ENCODE measurements around the gene MT1G. TPM values are rescaled to one million over a fixed set of nuclear protein-coding genes. Genes with fewer than 3 reads are reported as not detected.

The MT1G gene
- total and polyA plus RNA-seq, 7 experiments from 2014 or later = 1.2 to 36.1 TPM; not detected in 5

DNA sequence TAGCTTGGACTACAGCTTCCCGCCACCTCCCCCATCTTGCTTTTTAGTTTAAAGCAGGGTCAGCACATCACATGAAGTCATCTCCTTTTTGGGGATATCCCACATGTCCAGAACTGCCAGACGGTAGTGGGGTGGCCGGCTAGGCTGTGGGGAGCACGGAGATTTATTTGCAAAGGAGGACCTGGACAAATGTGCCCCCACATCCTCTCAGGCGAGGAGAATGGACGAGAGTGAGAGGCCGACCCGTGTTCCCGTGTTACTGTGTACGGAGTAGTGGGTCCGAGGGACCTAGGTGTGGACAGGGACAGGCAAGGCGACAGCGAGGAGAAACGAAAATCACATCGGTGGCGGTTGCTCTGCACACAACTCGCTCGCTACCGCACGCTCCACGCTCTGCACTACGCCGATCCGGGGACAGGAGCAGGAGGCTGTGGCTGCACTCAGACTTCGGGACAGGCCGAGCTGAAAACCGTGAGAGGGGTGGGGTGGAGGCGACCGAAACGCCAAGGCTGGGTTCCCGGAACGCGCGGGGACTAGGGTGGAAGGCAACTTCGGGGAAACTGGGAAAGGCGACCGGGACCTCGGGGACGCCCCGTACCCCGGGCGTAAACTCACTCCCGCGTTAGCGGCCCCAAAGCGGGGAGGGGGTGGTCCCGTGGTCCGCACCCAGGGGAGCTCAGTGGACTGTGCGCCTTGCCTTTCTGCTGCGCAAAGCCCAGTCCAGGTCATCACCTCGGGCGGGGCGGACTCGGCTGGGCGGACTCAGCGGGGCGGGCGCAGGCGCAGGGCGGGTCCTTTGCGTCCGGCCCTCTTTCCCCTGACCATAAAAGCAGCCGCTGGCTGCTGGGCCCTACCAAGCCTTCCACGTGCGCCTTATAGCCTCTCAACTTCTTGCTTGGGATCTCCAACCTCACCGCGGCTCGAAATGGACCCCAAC lies 29.8 kb downstream of the MT1G start, which contains the start of gene MT1A:
MT1A (plus strand) TSS at position 853 of the 937 bp plus-strand sequence; CDS start at position 926, 73 bp downstream.
- H3K27ac Mint-ChIP-seq = no peak within 1 kb of the TSS

DNA sequence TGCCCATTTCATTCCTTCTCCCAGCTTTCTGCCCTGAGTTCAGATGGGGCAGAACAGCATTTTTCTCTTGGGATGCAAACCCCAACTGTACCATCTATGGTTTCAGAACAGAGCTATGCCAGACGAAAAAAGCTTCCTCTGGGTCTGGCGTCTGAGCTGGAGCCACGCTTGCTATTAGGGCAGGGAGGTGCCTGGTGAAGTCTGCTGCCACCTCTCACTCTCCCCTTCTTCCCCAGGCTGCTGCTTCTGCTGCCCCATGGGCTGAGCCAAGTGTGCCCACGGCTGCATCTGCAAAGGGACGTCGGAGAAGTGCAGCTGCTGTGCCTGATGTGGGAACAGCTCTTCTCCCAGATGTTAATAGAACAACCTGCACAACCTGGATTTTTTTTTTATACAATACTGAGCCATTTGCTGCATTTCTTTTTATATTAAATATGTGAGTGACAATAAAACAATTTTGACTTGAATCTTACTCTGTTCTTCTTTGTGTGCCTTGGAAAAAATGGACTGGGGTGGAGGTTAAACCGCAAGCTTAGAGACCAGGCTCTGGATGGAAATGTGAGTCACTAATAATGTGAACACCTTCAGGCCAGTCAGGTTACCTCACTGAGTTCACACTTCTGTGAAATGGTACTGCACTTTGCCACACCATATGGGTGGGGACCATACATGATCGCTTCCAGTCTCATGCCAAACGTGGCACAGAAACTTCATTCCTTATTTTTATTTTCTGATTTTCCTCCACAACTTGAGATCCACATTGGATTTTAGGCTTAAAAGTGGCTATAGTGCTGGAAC lies 31.1 kb downstream of the MT1G start:
- Mint-ChIP-seq H3K27ac (no peak overlapping the region), H3K27me3 (peaks cover 79 to 92% (median 85%) of the 10 kb centered on the region in 5 donors)

More for the DNA sequence above, 29.8 kb downstream of the MT1G start, which contains the start of gene MT1A:
- peaks cover 0 to 2% (median 0%) of the 10 kb centered on the region in 5 donors for H3K36me3 Mint-ChIP-seq
- CTCF ChIA-PET = interaction anchor here (1.3 kb wide), 1 partner anchor 8 kb away, joined by 4 read pairs; no protein-coding TSS in a partner anchor
- peaks cover 0 to 6% (median 0%) of the 10 kb centered on the region in 11 donors for H3K9me3 Mint-ChIP-seq
- H3K4me3 Mint-ChIP-seq = peak within 1 kb of the TSS in 7 of 10 donors; percentile 42 to 86 (median 54)
- H3K27me3 Mint-ChIP-seq = peaks cover 71 to 94% (median 75%) of the 10 kb centered on the region in 5 donors
- POLR2A ChIA-PET = interaction anchor here (0.9 kb wide), 1 partner anchor 11 kb away, joined by 4 read pairs; no protein-coding TSS in a partner anchor
- Histone ChIP-seq H3K27ac (ENCODE audit: low read depth, low read length) (no peak within 1 kb of the TSS), H3K4me1 (ENCODE audit: control insufficient read depth in 2 of 2, insufficient read depth in 2 of 2, low read length in 2 of 2) (peaks cover 0 to 14% of the 10 kb centered on the region in 2 donors), H3K36me3 (ENCODE audit: control insufficient read depth in 2 of 3, insufficient read depth in 3 of 3, low read length in 3 of 3) (no peaks in the 10 kb centered on the region), H3K4me3 (ENCODE audit: low read length) (no peak within 1 kb of the TSS), H3K9me3 (ENCODE audit: control insufficient read depth in 2 of 3, low read length in 3 of 3) (no peaks in the 10 kb centered on the region), H3K27me3 (ENCODE audit: control insufficient read depth in 2 of 2, insufficient read depth in 2 of 2, low read length in 2 of 2) (peaks cover 7 to 23% of the 10 kb centered on the region in 2 donors)
- H3K4me1 Mint-ChIP-seq = peaks cover 22 to 50% (median 34%) of the 10 kb centered on the region in 7 donors
- ATAC-seq (no peak), DNase-seq (peak in 1 of 9 donors; percentile 42)
- intact Hi-C loops (cut with micrococcal nuclease) = no loop called here

DNA sequence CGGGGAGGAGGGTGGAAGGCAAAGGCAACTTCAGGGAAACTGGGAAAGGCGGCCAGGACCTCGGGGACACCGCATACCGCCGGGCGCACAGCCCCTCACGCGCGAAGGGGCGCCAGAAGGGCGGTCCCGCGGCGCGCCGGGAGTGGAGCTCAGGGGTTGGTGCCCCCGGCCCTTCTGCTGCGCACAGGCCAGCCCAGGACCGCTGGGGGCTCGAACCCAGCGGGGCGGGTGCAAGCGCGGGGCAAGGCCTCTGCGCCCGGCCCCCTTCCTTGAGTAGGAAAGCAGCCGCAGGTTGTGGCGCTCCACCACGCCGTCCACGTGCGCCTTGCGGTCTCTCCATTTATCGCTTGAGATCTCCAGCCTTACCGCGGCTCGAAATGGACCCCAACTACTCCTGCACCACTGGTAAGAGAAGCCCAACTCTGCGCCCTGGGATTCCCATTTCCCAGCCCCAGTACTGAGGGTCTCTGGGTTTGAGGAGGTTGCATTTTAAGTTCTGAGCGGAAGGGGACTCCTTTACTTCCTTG lies 32.4 kb downstream of the MT1G start:
- intact Hi-C loops (cut with micrococcal nuclease) = no loop called here
- H3K27me3 Mint-ChIP-seq = peaks cover 83 to 94% (median 89%) of the 10 kb centered on the region in 5 donors
- Histone ChIP-seq H3K4me3 (ENCODE audit: low read length) (no peak overlapping the region), H3K27ac (ENCODE audit: low read depth, low read length) (no peak overlapping the region), H3K4me1 (ENCODE audit: control insufficient read depth in 2 of 2, insufficient read depth in 2 of 2, low read length in 2 of 2) (peaks cover 4 to 10% of the 10 kb centered on the region in 2 donors), H3K9me3 (ENCODE audit: control insufficient read depth in 2 of 3, low read length in 3 of 3) (no peaks in the 10 kb centered on the region), H3K36me3 (ENCODE audit: control insufficient read depth in 2 of 3, insufficient read depth in 3 of 3, low read length in 3 of 3) (no peaks in the 10 kb centered on the region), H3K27me3 (ENCODE audit: control insufficient read depth in 2 of 2, insufficient read depth in 2 of 2, low read length in 2 of 2) (peaks cover 7 to 38% of the 10 kb centered on the region in 2 donors)
- H3K36me3 Mint-ChIP-seq = peaks cover 0 to 4% (median 0%) of the 10 kb centered on the region in 5 donors
- DNase-seq = no peak
- ATAC-seq = no peak
- no peak overlapping the region for H3K27ac Mint-ChIP-seq
- H3K9me3 Mint-ChIP-seq = peaks cover 0 to 4% (median 0%) of the 10 kb centered on the region in 11 donors
- ChIA-PET CTCF (interaction anchor here (0.9 to 1.6 kb wide), 2 partner anchors 11 to 27 kb away, joined by 3 read pairs; no protein-coding TSS in a partner anchor), POLR2A (no interaction called here)
- peak overlapping the region; percentile 48 to 83 (median 70) for H3K4me3 Mint-ChIP-seq
- H3K4me1 Mint-ChIP-seq = peaks cover 20 to 48% (median 28%) of the 10 kb centered on the region in 7 donors

More for the DNA sequence above, 31.1 kb downstream of the MT1G start:
- peaks cover 4 to 10% of the 10 kb centered on the region in 2 donors for H3K4me1 ChIP-seq (ENCODE audit: control insufficient read depth in 2 of 2, insufficient read depth in 2 of 2, low read length in 2 of 2)
- no peaks in the 10 kb centered on the region for H3K36me3 ChIP-seq (ENCODE audit: control insufficient read depth in 2 of 3, insufficient read depth in 3 of 3, low read length in 3 of 3)
- H3K27me3 ChIP-seq (ENCODE audit: control insufficient read depth in 2 of 2, insufficient read depth in 2 of 2, low read length in 2 of 2) = peaks cover 7 to 35% of the 10 kb centered on the region in 2 donors
- H3K4me3 ChIP-seq (ENCODE audit: low read length) = no peak overlapping the region
- H3K9me3 Mint-ChIP-seq = peaks cover 0 to 6% (median 0%) of the 10 kb centered on the region in 11 donors
- peak overlapping the region in 1 of 10 donors; percentile 57 for H3K4me3 Mint-ChIP-seq
- H3K27ac ChIP-seq (ENCODE audit: low read depth, low read length) = no peak overlapping the region
- POLR2A ChIA-PET = interaction anchor here (1.1 kb wide), 1 partner anchor 28 kb away, joined by 3 read pairs; the partner anchor contains the start of gene MT2A
- DNase-seq (no peak), ATAC-seq (no peak)
- H3K36me3 Mint-ChIP-seq = peaks cover 0 to 2% (median 0%) of the 10 kb centered on the region in 5 donors
- peaks cover 18 to 43% (median 29%) of the 10 kb centered on the region in 7 donors for H3K4me1 Mint-ChIP-seq
- CTCF ChIA-PET = interaction anchor here (0.6 to 1.3 kb wide), 3 partner anchors 9 to 142 kb away, joined by 3 to 4 read pairs (median 3); no protein-coding TSS in a partner anchor
- no peaks in the 10 kb centered on the region for H3K9me3 ChIP-seq (ENCODE audit: control insufficient read depth in 2 of 3, low read length in 3 of 3)
- intact Hi-C loops (cut with micrococcal nuclease) = no loop called here

DNA sequence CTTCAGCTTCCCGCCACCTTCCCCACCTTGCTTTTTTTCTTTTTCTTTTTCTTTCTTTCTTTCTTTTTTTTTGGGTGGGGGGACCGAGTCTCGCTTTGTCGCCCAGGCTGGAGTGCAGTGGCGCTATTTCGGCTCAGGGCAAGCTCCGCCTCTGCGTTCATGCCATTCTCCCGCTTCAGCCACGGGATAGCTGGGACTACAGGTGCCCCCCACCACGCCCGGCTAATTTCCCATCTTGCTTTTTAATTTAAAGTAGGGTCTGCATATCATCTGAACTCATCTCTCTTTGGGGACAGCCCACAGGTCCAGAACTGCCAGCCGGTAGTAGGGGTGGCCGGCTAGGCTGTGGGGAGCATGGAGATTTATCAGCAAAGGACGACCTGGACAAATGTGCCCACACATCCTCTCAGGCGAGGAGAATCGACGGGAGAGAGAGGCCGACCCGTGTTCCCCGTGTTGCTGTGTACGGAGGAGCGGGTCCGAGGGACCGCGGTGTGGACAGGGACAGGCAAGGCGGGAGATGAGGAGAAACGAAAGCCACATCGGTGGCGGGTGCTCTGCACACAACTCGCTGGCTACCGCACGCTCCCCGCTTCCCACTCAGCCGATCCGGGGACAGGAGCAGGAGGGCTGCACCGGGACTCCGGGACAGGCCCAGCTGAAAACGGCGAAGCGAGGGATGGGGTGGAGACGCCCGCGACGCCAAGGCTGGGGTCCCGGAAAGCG lies 33.0 kb downstream of the MT1G start:
- CTCF ChIA-PET = interaction anchor here (0.7 to 1.6 kb wide), 3 partner anchors 11 to 156 kb away, joined by 3 read pairs; no protein-coding TSS in a partner anchor
- Mint-ChIP-seq H3K4me1 (peaks cover 20 to 50% (median 28%) of the 10 kb centered on the region in 7 donors), H3K9me3 (peaks cover 0 to 4% (median 0%) of the 10 kb centered on the region in 11 donors), H3K27ac (no peak overlapping the region), H3K36me3 (peaks cover 0 to 4% (median 0%) of the 10 kb centered on the region in 5 donors), H3K4me3 (peak overlapping the region; percentile 39 to 83 (median 73)), H3K27me3 (peaks cover 82 to 91% (median 85%) of the 10 kb centered on the region in 5 donors)
- Histone ChIP-seq H3K4me3 (ENCODE audit: low read length) (no peak overlapping the region), H3K4me1 (ENCODE audit: control insufficient read depth in 2 of 2, insufficient read depth in 2 of 2, low read length in 2 of 2) (peaks cover 4 to 10% of the 10 kb centered on the region in 2 donors), H3K27ac (ENCODE audit: low read depth, low read length) (no peak overlapping the region), H3K9me3 (ENCODE audit: control insufficient read depth in 2 of 3, low read length in 3 of 3) (no peaks in the 10 kb centered on the region), H3K36me3 (ENCODE audit: control insufficient read depth in 2 of 3, insufficient read depth in 3 of 3, low read length in 3 of 3) (no peaks in the 10 kb centered on the region), H3K27me3 (ENCODE audit: control insufficient read depth in 2 of 2, insufficient read depth in 2 of 2, low read length in 2 of 2) (peaks cover 7 to 38% of the 10 kb centered on the region in 2 donors)
- POLR2A ChIA-PET = interaction anchor here (1.0 kb wide), 1 partner anchor 9 kb away, joined by 5 read pairs; no protein-coding TSS in a partner anchor
- DNase-seq (no peak), ATAC-seq (no peak)
- intact Hi-C loops (cut with micrococcal nuclease) = no loop called here

DNA sequence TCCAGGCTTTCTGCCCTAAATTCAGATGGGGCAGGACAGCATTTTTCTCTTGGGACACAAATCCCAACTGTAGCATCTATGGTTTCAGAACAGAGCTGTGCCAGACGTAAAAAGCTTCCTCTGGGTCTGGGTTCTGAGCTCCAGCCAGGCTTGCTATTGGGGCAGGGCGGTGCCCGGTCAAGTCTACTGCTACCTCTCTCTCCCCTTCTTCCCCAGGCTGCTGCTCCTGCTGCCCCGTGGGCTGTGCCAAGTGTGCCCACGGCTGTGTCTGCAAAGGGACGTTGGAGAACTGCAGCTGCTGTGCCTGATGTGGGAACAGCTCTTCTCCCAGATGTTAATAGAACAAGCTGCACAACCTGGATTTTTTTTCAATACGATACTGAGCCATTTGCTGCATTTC lies 34.3 kb downstream of the MT1G start:
- Mint-ChIP-seq H3K27ac (no peak overlapping the region), H3K4me1 (peaks cover 18 to 48% (median 28%) of the 10 kb centered on the region in 7 donors), H3K4me3 (peak overlapping the region in 3 of 10 donors; percentile 66 to 85 (median 71)), H3K36me3 (peaks cover 0 to 4% (median 0%) of the 10 kb centered on the region in 5 donors), H3K9me3 (peaks cover 0 to 4% (median 0%) of the 10 kb centered on the region in 11 donors), H3K27me3 (peaks cover 72 to 82% (median 75%) of the 10 kb centered on the region in 5 donors)
- Histone ChIP-seq H3K27me3 (ENCODE audit: control insufficient read depth in 2 of 2, insufficient read depth in 2 of 2, low read length in 2 of 2) (peaks cover 3 to 38% of the 10 kb centered on the region in 2 donors), H3K36me3 (ENCODE audit: control insufficient read depth in 2 of 3, insufficient read depth in 3 of 3, low read length in 3 of 3) (no peaks in the 10 kb centered on the region), H3K4me1 (ENCODE audit: control insufficient read depth in 2 of 2, insufficient read depth in 2 of 2, low read length in 2 of 2) (peaks cover 4 to 10% of the 10 kb centered on the region in 2 donors), H3K27ac (ENCODE audit: low read depth, low read length) (no peak overlapping the region), H3K4me3 (ENCODE audit: low read length) (no peak overlapping the region), H3K9me3 (ENCODE audit: control insufficient read depth in 2 of 3, low read length in 3 of 3) (no peaks in the 10 kb centered on the region)
- CTCF ChIA-PET = no interaction called here
- DNase-seq (no peak), ATAC-seq (no peak)
- POLR2A ChIA-PET = no interaction called here
- intact Hi-C loops (cut with micrococcal nuclease) = no loop called here
